Prostate gland (tissue), 2 donors: Measurements from ENCODE around the gene MIB2.
"Not testable (repeated sequence)": the region's sequence is repeated elsewhere in the genome, so short reads cannot be mapped to it uniquely, and the experiment has no call there.

Experiments used
- POLR2A ChIP-seq: fragments of 450-650 bp; IDR thresholded peaks from one replicate; pipeline ENCODE4 v1.6.1; 2016; ENCODE audit warnings: antibody characterized with exemption, mild to moderate bottlenecking
- POLR2AphosphoS5 ChIP-seq: sonication (generic); formaldehyde crosslinking; IDR thresholded peaks from one replicate; pipeline ENCODE4 v1.6.1; 2017; ENCODE audit warnings: antibody characterized with exemption
- TF ChIP-seq, protein P1 (sequence below), 4 experiments: fragments of 200-600 bp in 2 of 4; fragments of 450-650 bp in 2 of 4; sonication (generic) in 2 of 4; IDR thresholded peaks; 1 replicate in 3 of 4; 2 replicates in 1 of 4; pipeline ENCODE4 v1.5.1; 2016 to 2019; ENCODE audit warnings: antibody characterized with exemption in 4 of 4, mild to moderate bottlenecking in 2 of 4, moderate library complexity in 2 of 4

- TF ChIP-seq, protein P1, sequence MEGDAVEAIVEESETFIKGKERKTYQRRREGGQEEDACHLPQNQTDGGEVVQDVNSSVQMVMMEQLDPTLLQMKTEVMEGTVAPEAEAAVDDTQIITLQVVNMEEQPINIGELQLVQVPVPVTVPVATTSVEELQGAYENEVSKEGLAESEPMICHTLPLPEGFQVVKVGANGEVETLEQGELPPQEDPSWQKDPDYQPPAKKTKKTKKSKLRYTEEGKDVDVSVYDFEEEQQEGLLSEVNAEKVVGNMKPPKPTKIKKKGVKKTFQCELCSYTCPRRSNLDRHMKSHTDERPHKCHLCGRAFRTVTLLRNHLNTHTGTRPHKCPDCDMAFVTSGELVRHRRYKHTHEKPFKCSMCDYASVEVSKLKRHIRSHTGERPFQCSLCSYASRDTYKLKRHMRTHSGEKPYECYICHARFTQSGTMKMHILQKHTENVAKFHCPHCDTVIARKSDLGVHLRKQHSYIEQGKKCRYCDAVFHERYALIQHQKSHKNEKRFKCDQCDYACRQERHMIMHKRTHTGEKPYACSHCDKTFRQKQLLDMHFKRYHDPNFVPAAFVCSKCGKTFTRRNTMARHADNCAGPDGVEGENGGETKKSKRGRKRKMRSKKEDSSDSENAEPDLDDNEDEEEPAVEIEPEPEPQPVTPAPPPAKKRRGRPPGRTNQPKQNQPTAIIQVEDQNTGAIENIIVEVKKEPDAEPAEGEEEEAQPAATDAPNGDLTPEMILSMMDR (IDR thresholded peaks at IDR 0.05) = not testable (repeated sequence)
- TF ChIP-seq POLR2A, POLR2AphosphoS5: not testable (repeated sequence)
Observed at GRCh38 chr1:1674806-1675205, 59.5 kb downstream of the MIB2 start.
